ENCODE data around the gene RPA3.

Gene RPA3

DNA sequence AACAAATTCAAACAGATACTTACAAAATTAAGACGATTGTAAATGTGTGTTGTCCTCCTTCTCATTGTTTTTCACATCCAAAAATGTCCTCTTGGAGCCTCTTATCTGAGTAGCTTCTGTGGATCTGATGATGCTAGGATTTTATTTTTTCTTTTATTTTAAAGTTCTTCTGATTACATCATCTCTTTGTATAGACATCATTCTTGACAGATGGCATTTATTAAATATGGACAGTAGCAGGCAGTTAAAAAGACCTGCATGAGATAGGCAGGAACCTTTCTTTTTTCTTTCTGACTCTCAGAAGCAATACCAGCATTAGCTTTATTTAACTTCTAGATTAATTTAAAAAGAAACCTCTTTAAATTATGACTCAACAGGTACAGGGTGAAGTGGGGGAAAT is at the start of gene RPA3:
Gene RPA3 (minus strand): TSS at position 116 of the 400 bp plus-strand sequence. CDS start 78,189 bp downstream, outside the sequence.
- DNase-seq = no peak

DNA sequence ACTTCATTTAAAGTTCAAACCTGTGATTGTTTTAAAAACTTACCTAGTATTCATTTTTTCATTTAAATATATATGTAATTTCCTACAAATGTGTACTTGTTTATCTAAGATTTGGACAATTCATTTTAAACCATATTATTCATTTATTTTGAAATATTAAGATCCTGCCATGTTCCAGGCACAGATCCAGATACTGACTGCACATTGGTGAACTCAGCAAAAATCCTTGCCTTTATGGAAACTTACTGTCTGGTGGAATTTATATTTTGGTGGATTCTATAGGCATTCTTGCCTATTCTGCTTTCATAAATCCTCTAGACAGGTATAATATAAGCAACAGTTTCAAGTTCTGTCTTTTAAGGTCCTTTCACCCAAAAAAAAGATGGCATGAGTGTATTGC is 48.3 kb upstream of the RPA3 start:
- no peak for DNase-seq

DNA sequence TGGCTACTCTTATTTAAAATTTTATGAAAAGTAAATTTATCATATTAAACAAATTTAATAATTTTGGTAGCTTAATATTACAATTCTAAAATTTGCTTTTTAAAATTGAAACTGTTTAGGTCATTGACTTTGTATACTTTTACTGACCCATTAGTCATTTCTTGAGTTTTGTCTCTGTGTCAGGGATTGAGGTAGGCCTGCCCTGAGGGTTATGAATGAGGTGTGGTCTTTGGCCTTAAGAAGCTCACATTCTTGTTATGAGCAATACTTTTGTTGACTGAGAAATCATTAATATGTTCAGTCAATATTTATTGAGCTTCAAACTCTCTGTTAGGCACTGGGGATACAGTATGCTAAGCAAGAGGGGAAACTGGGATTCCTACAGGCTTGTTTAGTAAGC is 47.0 kb upstream of the RPA3 start:
- no peak for DNase-seq

GRCh38 chr7:7764520-7765396 is 46.4 kb upstream of the RPA3 start:
- DNase-seq = no peak

- DNase-seq = no peak
These were observed 43.8 kb upstream of the RPA3 start for GRCh38 chr7:7761974-7762779.

DNA sequence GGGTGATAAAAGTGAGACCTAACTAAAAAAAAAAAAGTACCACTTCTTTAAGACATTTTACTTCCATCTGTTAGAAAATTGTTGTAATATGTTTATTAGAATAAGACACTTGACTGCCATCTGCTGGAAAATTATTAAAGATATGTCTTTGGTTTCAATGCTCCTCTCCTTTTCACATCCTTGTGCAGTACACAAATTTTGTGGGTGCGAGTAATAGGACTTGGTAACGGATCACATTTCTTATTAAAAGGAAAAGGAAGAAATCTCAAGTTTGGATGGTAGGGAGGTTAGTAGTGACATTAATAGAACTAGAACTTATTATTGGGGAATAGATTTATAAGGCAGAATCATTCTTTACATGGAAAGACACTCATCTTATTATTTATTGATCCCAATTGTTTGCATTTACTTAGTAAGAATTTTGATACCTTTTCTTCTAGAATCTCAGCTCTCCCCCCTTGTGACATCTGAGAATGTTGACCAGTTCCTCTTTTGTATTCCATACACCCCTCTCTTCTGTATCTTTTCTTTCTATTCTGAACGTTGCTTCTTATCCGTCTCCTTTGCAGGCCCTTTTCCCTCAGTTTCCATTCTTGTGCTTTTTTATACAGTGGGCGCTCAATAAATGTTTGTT is 43.0 kb upstream of the RPA3 start:
- DNase-seq = peak; percentile 22

GRCh38 chr7:7757576-7757975 is 39.2 kb upstream of the RPA3 start:
- no peak for DNase-seq

DNA sequence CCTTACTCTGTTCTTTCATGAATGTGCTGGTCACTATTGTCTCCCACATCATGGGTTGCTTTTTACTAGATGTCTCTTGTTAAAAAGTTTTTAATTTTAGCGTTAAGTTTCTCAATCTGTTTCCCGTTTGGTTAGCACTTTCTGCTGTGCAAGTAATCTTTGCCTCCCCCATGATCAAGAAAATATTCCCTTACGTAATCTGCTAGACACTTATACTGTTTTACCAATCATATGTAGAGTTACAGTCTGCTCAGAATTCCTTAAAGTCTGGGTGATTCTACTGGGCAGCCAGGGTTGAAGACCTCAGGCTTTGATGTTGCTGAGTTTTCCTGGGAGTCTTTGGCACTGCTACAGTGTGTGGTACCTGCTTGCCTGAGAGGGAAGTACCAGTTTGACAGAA is 38.2 kb upstream of the RPA3 start:
- DNase-seq = no peak

- DNase-seq = no peak
These were observed 33.1 kb upstream of the RPA3 start for GRCh38 chr7:7751243-7752092.

GRCh38 chr7:7750571-7751242 is 32.3 kb upstream of the RPA3 start:
- no peak for DNase-seq

- no peak for DNase-seq
These were observed 28.1 kb upstream of the RPA3 start for GRCh38 chr7:7746458-7746857.

- no peak for DNase-seq
These were observed 27.6 kb upstream of the RPA3 start for GRCh38 chr7:7745966-7746365.

GRCh38 chr7:7745258-7745657 is 26.9 kb upstream of the RPA3 start:
- no peak for DNase-seq

- DNase-seq = no peak
These were observed 23.8 kb upstream of the RPA3 start for GRCh38 chr7:7742223-7742622.

- no peak for DNase-seq
These were observed 21.6 kb upstream of the RPA3 start for GRCh38 chr7:7740037-7740355.

DNA sequence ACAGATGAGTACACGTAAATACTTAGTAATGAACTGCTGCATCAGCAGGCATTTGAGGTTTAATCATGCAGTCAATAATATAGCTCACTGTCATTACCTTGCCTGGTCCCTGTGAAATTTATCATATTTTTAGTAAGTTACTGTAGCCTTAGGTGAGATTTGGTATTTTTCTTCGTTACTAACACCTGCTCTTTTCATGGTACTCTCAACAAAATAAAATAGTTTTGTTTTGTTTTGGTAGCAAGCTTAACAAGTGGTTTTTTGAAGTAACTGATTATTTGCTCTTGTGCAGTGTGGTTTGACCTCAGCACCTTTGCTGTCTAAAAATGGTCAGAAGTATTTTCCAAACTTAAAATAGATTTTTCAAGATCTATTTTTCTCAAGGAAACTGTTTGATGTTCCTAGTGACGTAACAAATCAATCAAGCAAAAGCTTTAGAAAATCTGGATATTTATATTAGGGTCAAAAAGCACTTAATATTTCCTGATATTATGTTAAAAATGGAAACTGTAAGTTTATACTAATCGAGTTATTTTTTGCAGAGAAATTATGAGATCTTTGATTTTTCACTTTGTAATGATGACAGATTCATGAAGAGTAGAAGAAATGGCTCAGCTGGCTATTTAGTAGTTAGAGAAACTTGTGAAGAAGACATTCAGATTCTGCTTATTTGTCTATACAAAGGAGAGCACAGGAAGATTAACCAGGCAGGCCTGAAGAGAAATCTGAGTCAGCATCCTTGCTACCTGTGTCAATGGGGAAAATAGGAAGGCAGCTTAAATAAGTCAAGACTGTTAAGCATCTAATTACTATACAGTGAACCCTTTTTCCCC is 21.0 kb upstream of the RPA3 start:
- DNase-seq = no peak

GRCh38 chr7:7738622-7739021 is 20.2 kb upstream of the RPA3 start:
- no peak for DNase-seq

DNA sequence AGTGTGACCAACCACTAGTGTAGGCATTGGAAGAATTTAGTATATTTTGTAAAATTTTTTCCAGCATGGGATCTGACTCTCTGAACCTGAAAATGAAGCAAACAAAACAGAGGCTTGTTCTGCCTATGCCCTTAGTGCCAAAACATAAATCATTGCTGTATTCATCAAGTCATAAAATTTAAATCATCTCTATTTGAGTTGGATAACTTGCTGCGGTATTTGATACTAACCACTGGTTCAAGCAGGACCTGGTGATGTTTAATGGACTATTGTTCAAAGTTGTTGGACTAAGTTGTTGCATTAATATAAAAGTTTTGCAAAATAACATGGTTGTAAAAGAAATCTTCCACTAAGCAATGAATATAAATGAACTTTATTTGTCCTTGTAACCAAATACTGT is 19.8 kb upstream of the RPA3 start:
- peak; percentile 22 for DNase-seq

- DNase-seq = no peak
These were observed 19.3 kb upstream of the RPA3 start for GRCh38 chr7:7737674-7738073.

GRCh38 chr7:7736671-7737070 is 18.3 kb upstream of the RPA3 start:
- no peak for DNase-seq

- DNase-seq = no peak
These were observed 14.3 kb upstream of the RPA3 start for GRCh38 chr7:7732621-7733281.

Data from NCI-H526 treated with DMSO at 0.1 percent for 48 hours (cell line).